Activated CD8-positive, alpha-beta memory T cell treated with anti-CD3 and anti-CD28 coated beads for 1 hour (primary cell): ENCODE data around the gene NR2C2.
A peak's percentile ranks its signal among the peaks of the same experiment; 100 is the strongest.

Experiments used
- DNase-seq, 2 donors: peaks; one replicate each; pipeline ENCODE4 v3.0.0-alpha.2; 2020; ENCODE audit warnings: low read depth in 1 of 2; ENCODE audit errors: extremely low read depth in 1 of 2

NR2C2 gene

GRCh38 chr3:14921034-14921616 lies 26.3 kb upstream of the NR2C2 start:
- peak; percentile 54 to 70 for DNase-seq

- DNase-seq: no peak
Observed at GRCh38 chr3:14921811-14922705, 25.3 kb upstream of the NR2C2 start.

GRCh38 chr3:14922863-14923262 lies 24.5 kb upstream of the NR2C2 start:
- DNase-seq: no peak

- no peak for DNase-seq
Observed at GRCh38 chr3:14923476-14923875, 23.9 kb upstream of the NR2C2 start.

GRCh38 chr3:14925729-14926591 lies 21.4 kb upstream of the NR2C2 start:
- DNase-seq: no peak

- DNase-seq: no peak
Observed at GRCh38 chr3:14926592-14926991, 20.8 kb upstream of the NR2C2 start.

GRCh38 chr3:14927308-14927707 lies 20.1 kb upstream of the NR2C2 start:
- no peak for DNase-seq

GRCh38 chr3:14929310-14930074 lies 17.9 kb upstream of the NR2C2 start:
- no peak for DNase-seq

- no peak for DNase-seq
Observed at GRCh38 chr3:14933820-14934425, 13.5 kb upstream of the NR2C2 start.

GRCh38 chr3:14935592-14936345 lies 11.6 kb upstream of the NR2C2 start:
- DNase-seq: no peak

- DNase-seq: no peak
Observed at GRCh38 chr3:14938954-14939353, 8.4 kb upstream of the NR2C2 start.

- no peak for DNase-seq
Observed at GRCh38 chr3:14941871-14942270, 5.5 kb upstream of the NR2C2 start.

GRCh38 chr3:14943042-14943441 lies 4.3 kb upstream of the NR2C2 start:
- no peak for DNase-seq

GRCh38 chr3:14946236-14946635 lies 1.1 kb upstream of the NR2C2 start:
- DNase-seq: no peak

GRCh38 chr3:14946739-14947099 lies 664 bp upstream of the NR2C2 start:
- no peak for DNase-seq

GRCh38 chr3:14947886-14948608 lies 664 bp downstream of the NR2C2 start:
- peak; percentile 88 to 90 for DNase-seq

- DNase-seq: no peak
Observed at GRCh38 chr3:14948609-14949038, 1.2 kb downstream of the NR2C2 start.

- DNase-seq: no peak
Observed at GRCh38 chr3:14949126-14949525, 1.7 kb downstream of the NR2C2 start.

GRCh38 chr3:14950274-14950673 lies 2.9 kb downstream of the NR2C2 start:
- no peak for DNase-seq
